Measurements from ENCODE around the gene TLE2.
"Not testable (repeated sequence)": the region's sequence is repeated elsewhere in the genome, so short reads cannot be mapped to it uniquely, and the experiment has no call there.

The TLE2 gene

GRCh38 chr19:3020321-3020960, 8.6 kb downstream of the TLE2 start:
- Histone ChIP-seq H3K4me3 (ENCODE audit: low read length) (no peak overlapping the region), H3K4me1 (ENCODE audit: insufficient read depth, low read length) (no peaks in the 10 kb centered on the region; the same call in 1 of the 2 replicates), H3K36me3 (ENCODE audit: insufficient read depth, low read length) (no peaks in the 10 kb centered on the region), H3K27me3 (ENCODE audit: insufficient read depth, low read length) (peaks cover 18% of the 10 kb centered on the region), H3K9me3 (ENCODE audit: insufficient read depth, low read depth, low read length) (no peaks in the 10 kb centered on the region), H3K9ac (ENCODE audit: low read depth, low read length) (no peak overlapping the region), H3K27ac (ENCODE audit: low read depth, low read length) (no peak overlapping the region)
- WGBS, result 90% methylated on average over 18 of the region's 18 CpGs

GRCh38 chr19:3019211-3019854, 9.7 kb downstream of the TLE2 start:
- Histone ChIP-seq H3K27ac (ENCODE audit: low read depth, low read length) (no peak overlapping the region), H3K27me3 (ENCODE audit: insufficient read depth, low read length) (peaks cover 7% of the 10 kb centered on the region), H3K9ac (ENCODE audit: low read depth, low read length) (no peak overlapping the region), H3K4me1 (ENCODE audit: insufficient read depth, low read length) (no peaks in the 10 kb centered on the region), H3K4me3 (ENCODE audit: low read length) (no peak overlapping the region), H3K9me3 (ENCODE audit: insufficient read depth, low read depth, low read length) (no peaks in the 10 kb centered on the region), H3K36me3 (ENCODE audit: insufficient read depth, low read length) (no peaks in the 10 kb centered on the region)
- 86% methylated on average over 28 of the region's 28 CpGs for WGBS

- Histone ChIP-seq H3K36me3 (ENCODE audit: insufficient read depth, low read length) (no peaks in the 10 kb centered on the region), H3K4me1 (ENCODE audit: insufficient read depth, low read length) (no peaks in the 10 kb centered on the region), H3K9me3 (ENCODE audit: insufficient read depth, low read depth, low read length) (no peaks in the 10 kb centered on the region), H3K4me3 (ENCODE audit: low read length) (no peak overlapping the region), H3K27me3 (ENCODE audit: insufficient read depth, low read length) (no peaks in the 10 kb centered on the region), H3K27ac (ENCODE audit: low read depth, low read length) (no peak overlapping the region), H3K9ac (ENCODE audit: low read depth, low read length) (no peak overlapping the region)
- 91% methylated on average over 7 of the region's 7 CpGs for WGBS
These were observed 11.2 kb downstream of the TLE2 start for GRCh38 chr19:3017923-3018322.

GRCh38 chr19:3015126-3016057, 13.7 kb downstream of the TLE2 start:
- Histone ChIP-seq H3K9ac (ENCODE audit: low read depth, low read length) (no peak overlapping the region), H3K36me3 (ENCODE audit: insufficient read depth, low read length) (no peaks in the 10 kb centered on the region), H3K9me3 (ENCODE audit: insufficient read depth, low read depth, low read length) (no peaks in the 10 kb centered on the region), H3K4me1 (ENCODE audit: insufficient read depth, low read length) (no peaks in the 10 kb centered on the region), H3K27me3 (ENCODE audit: insufficient read depth, low read length) (no peaks in the 10 kb centered on the region), H3K4me3 (ENCODE audit: low read length) (no peak overlapping the region), H3K27ac (ENCODE audit: low read depth, low read length) (no peak overlapping the region)
- WGBS, result 92% methylated on average over 22 of the region's 22 CpGs

GRCh38 chr19:3014135-3014534, 14.9 kb downstream of the TLE2 start:
- Histone ChIP-seq H3K36me3 (ENCODE audit: insufficient read depth, low read length) (no peaks in the 10 kb centered on the region), H3K9ac (ENCODE audit: low read depth, low read length) (no peak overlapping the region), H3K27me3 (ENCODE audit: insufficient read depth, low read length) (no peaks in the 10 kb centered on the region), H3K4me1 (ENCODE audit: insufficient read depth, low read length) (no peaks in the 10 kb centered on the region), H3K4me3 (ENCODE audit: low read length) (no peak overlapping the region), H3K9me3 (ENCODE audit: insufficient read depth, low read depth, low read length) (no peaks in the 10 kb centered on the region), H3K27ac (ENCODE audit: low read depth, low read length) (no peak overlapping the region)
- WGBS, result 93% methylated on average over 8 of the region's 8 CpGs

- H3K4me1 ChIP-seq (ENCODE audit: insufficient read depth, low read length), result no peaks in the 10 kb centered on the region
- H3K27ac ChIP-seq (ENCODE audit: low read depth, low read length), result no peak overlapping the region
- no peaks in the 10 kb centered on the region for H3K27me3 ChIP-seq (ENCODE audit: insufficient read depth, low read length)
- no peaks in the 10 kb centered on the region for H3K9me3 ChIP-seq (ENCODE audit: insufficient read depth, low read depth, low read length)
- H3K36me3 ChIP-seq (ENCODE audit: insufficient read depth, low read length), result no peaks in the 10 kb centered on the region
- H3K9ac ChIP-seq (ENCODE audit: low read depth, low read length), result no peak overlapping the region
- 83% methylated on average over 7 of the region's 7 CpGs for WGBS
- H3K4me3 ChIP-seq (ENCODE audit: low read length), result no peak overlapping the region
These were observed 15.8 kb downstream of the TLE2 start for GRCh38 chr19:3013263-3013725.

GRCh38 chr19:3012621-3013262, 16.3 kb downstream of the TLE2 start:
- Histone ChIP-seq H3K27me3 (ENCODE audit: insufficient read depth, low read length) (no peaks in the 10 kb centered on the region), H3K4me3 (ENCODE audit: low read length) (no peak overlapping the region), H3K9ac (ENCODE audit: low read depth, low read length) (no peak overlapping the region), H3K36me3 (ENCODE audit: insufficient read depth, low read length) (no peaks in the 10 kb centered on the region), H3K9me3 (ENCODE audit: insufficient read depth, low read depth, low read length) (no peaks in the 10 kb centered on the region), H3K27ac (ENCODE audit: low read depth, low read length) (no peak overlapping the region), H3K4me1 (ENCODE audit: insufficient read depth, low read length) (no peaks in the 10 kb centered on the region)
- WGBS, result 63% methylated on average over 16 of the region's 16 CpGs

- not testable (repeated sequence) for H3K27me3 ChIP-seq (ENCODE audit: insufficient read depth, low read length); H3K4me3 ChIP-seq (ENCODE audit: low read length); H3K27ac ChIP-seq (ENCODE audit: low read depth, low read length); H3K9me3 ChIP-seq (ENCODE audit: insufficient read depth, low read depth, low read length); H3K4me1 ChIP-seq (ENCODE audit: insufficient read depth, low read length); H3K9ac ChIP-seq (ENCODE audit: low read depth, low read length); H3K36me3 ChIP-seq (ENCODE audit: insufficient read depth, low read length)
- 92% methylated on average over 13 of the region's 13 CpGs for whole genome bisulfite sequencing
These were observed 17.0 kb downstream of the TLE2 start for GRCh38 chr19:3012059-3012458.

GRCh38 chr19:3010871-3011270, 18.2 kb downstream of the TLE2 start:
- Histone ChIP-seq H3K4me3 (ENCODE audit: low read length) (no peak overlapping the region), H3K27me3 (ENCODE audit: insufficient read depth, low read length) (no peaks in the 10 kb centered on the region), H3K9ac (ENCODE audit: low read depth, low read length) (no peak overlapping the region), H3K27ac (ENCODE audit: low read depth, low read length) (no peak overlapping the region), H3K36me3 (ENCODE audit: insufficient read depth, low read length) (no peaks in the 10 kb centered on the region), H3K9me3 (ENCODE audit: insufficient read depth, low read depth, low read length) (no peaks in the 10 kb centered on the region), H3K4me1 (ENCODE audit: insufficient read depth, low read length) (no peaks in the 10 kb centered on the region)
- WGBS, result 89% methylated on average over 13 of the region's 13 CpGs

GRCh38 chr19:3008994-3009393, 20.1 kb downstream of the TLE2 start:
- Histone ChIP-seq H3K9me3 (ENCODE audit: insufficient read depth, low read depth, low read length) (no peaks in the 10 kb centered on the region), H3K4me3 (ENCODE audit: low read length) (no peak overlapping the region), H3K4me1 (ENCODE audit: insufficient read depth, low read length) (no peaks in the 10 kb centered on the region), H3K27ac (ENCODE audit: low read depth, low read length) (no peak overlapping the region), H3K36me3 (ENCODE audit: insufficient read depth, low read length) (no peaks in the 10 kb centered on the region), H3K9ac (ENCODE audit: low read depth, low read length) (no peak overlapping the region), H3K27me3 (ENCODE audit: insufficient read depth, low read length) (no peaks in the 10 kb centered on the region)
- whole genome bisulfite sequencing, result 85% methylated on average over 6 of the region's 6 CpGs

GRCh38 chr19:3007975-3008374, 21.1 kb downstream of the TLE2 start:
- H3K27me3 ChIP-seq (ENCODE audit: insufficient read depth, low read length), result no peaks in the 10 kb centered on the region
- H3K4me1 ChIP-seq (ENCODE audit: insufficient read depth, low read length), result no peaks in the 10 kb centered on the region
- no peaks in the 10 kb centered on the region for H3K36me3 ChIP-seq (ENCODE audit: insufficient read depth, low read length)
- no peak overlapping the region for H3K4me3 ChIP-seq (ENCODE audit: low read length)
- H3K9ac ChIP-seq (ENCODE audit: low read depth, low read length), result no peak overlapping the region
- WGBS, result 86% methylated on average over 9 of the region's 9 CpGs
- H3K27ac ChIP-seq (ENCODE audit: low read depth, low read length), result no peak overlapping the region
- H3K9me3 ChIP-seq (ENCODE audit: insufficient read depth, low read depth, low read length), result no peaks in the 10 kb centered on the region

Measured in HUES64 (cell line).